Upper lobe of left lung (tissue), 6 donors: Measurements from ENCODE around the gene TCF7. TPM values are rescaled to one million over a fixed set of nuclear protein-coding genes. Genes with fewer than 3 reads are reported as not detected.

ENCODE experiments used
- ATAC-seq, 2 donors: fragments of 200-7000 bp; cut with Tn5 transposase; one replicate each; pipeline ENCODE4 v1.9.1; 2022; ENCODE audit warnings: mild to moderate bottlenecking in 2 of 2, moderate library complexity in 2 of 2; ENCODE audit not compliant: low FRiP score in 2 of 2
- DNase-seq, 2 donors: peaks; one replicate each; pipeline ENCODE4 v3.0.0-alpha.2; 2019 to 2020
- H3K27ac ChIP-seq, 4 donors: fragments of 200-600 bp; sonication (generic); one replicate each; pipeline ENCODE4 v1.5.1; 2016 to 2019
- H3K27me3 ChIP-seq, 4 donors: fragments of 200-600 bp; sonication (generic); one replicate each; pipeline ENCODE4 v1.5.1; 2017 to 2019
- H3K36me3 ChIP-seq, 4 donors: fragments of 200-600 bp; sonication (generic); one replicate each; pipeline ENCODE4 v1.5.1; 2016 to 2019
- H3K4me1 ChIP-seq, 4 donors: fragments of 200-600 bp; sonication (generic); one replicate each; pipeline ENCODE4 v1.5.1; 2018 to 2019
- H3K4me3 ChIP-seq, 4 donors: fragments of 200-600 bp; sonication (generic); one replicate each; pipeline ENCODE4 v1.5.1; 2017 to 2019; ENCODE audit warnings: mild to moderate bottlenecking in 2 of 4, moderate library complexity in 1 of 4
- H3K9me3 ChIP-seq, 4 donors: fragments of 200-600 bp; sonication (generic); one replicate each; pipeline ENCODE4 v1.5.1; 2018 to 2019
- EP300 ChIP-seq, 4 donors: sonication (generic); formaldehyde crosslinking; IDR thresholded peaks; one replicate each; pipeline ENCODE4 v1.5.1; 2017; ENCODE audit warnings: antibody characterized with exemption in 4 of 4, control low read depth in 2 of 4
- POLR2A ChIP-seq, 4 donors: fragments of 450-650 bp; IDR thresholded peaks; one replicate each; pipeline ENCODE4 v1.5.1; 2016 to 2017; ENCODE audit warnings: antibody characterized with exemption in 4 of 4, mild to moderate bottlenecking in 2 of 4
- POLR2AphosphoS5 ChIP-seq, 2 donors: sonication (generic); formaldehyde crosslinking; IDR thresholded peaks; one replicate each; pipeline ENCODE4 v1.5.1; 2017; ENCODE audit warnings: antibody characterized with exemption in 2 of 2
- WGBS, 2 donors: methylation state at CpG; one replicate each; pipeline ENCODE4 v1.1.5; 2017 to 2018; 5-methylcytosine and 5-hydroxymethylcytosine counted together
- total RNA-seq, 6 donors: library from RNA; depleted of rRNA in 4 of 6; stranded (reverse); fragments of >200 nt in 4 of 6; gene quantifications; one replicate each; pipeline versions ENCODE4 v1.1.0 to v1.2.1, GENCODE V29; 2016 to 2021
- TF ChIP-seq, protein P1 (sequence below), 6 experiments: fragments of 450-650 bp in 4 of 6; fragments of 200-600 bp in 2 of 6; sonication (generic) in 2 of 6; IDR thresholded peaks; one replicate each; pipeline ENCODE4 v1.5.1; 2016 to 2019; ENCODE audit warnings: antibody characterized with exemption in 6 of 6
- donor health status: DM: no; HTN: no; CAD: no; lungs with moderate emphysema.
- donor health status: DM: no; HTN: yes; CAD: no; lungs with severe emphysema.

TCF7 gene
- total RNA-seq, 6 donors from 2014 or later = 3.5 to 7.4 (median 5.8) TPM

DNA sequence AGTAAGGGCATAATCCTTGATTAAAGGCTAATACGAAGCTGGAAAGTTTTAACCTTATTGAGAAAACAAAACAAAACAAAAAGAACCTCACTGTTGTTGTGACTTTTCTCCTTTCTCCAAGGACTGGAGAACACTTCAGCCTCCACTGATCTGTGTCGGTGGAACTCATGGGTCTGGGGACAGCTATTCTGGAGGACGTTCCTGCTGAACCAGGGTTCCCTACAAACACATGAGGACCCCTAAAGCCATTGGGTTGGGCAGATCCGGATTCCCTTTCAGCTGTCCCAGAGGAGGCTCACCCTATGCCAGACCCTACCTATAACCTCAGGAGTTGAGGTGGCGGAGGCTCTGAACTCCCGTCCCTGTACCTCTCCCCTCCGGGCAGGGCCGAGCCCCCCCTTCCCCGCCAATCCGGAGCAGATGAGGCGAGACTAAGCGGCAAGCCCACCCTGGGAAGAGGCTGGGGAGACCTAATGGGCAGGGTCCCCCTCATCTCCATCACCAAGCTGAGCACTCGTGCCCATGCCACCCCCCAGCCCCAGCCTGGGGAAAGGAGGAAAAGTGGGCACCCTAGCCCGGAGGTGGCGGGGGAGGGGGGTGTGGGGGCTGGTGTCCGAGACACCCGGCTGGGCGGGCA, 1.6 kb upstream of the TCF7 start:
- TF ChIP-seq POLR2AphosphoS5 (IDR thresholded peaks at IDR 0.05) = no peak
- TF ChIP-seq, protein P1, sequence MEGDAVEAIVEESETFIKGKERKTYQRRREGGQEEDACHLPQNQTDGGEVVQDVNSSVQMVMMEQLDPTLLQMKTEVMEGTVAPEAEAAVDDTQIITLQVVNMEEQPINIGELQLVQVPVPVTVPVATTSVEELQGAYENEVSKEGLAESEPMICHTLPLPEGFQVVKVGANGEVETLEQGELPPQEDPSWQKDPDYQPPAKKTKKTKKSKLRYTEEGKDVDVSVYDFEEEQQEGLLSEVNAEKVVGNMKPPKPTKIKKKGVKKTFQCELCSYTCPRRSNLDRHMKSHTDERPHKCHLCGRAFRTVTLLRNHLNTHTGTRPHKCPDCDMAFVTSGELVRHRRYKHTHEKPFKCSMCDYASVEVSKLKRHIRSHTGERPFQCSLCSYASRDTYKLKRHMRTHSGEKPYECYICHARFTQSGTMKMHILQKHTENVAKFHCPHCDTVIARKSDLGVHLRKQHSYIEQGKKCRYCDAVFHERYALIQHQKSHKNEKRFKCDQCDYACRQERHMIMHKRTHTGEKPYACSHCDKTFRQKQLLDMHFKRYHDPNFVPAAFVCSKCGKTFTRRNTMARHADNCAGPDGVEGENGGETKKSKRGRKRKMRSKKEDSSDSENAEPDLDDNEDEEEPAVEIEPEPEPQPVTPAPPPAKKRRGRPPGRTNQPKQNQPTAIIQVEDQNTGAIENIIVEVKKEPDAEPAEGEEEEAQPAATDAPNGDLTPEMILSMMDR (IDR thresholded peaks at IDR 0.05) = no peak
- no peak for TF ChIP-seq POLR2A (IDR thresholded peaks at IDR 0.05)
- no peak for TF ChIP-seq EP300 (IDR thresholded peaks at IDR 0.05)
- Histone ChIP-seq H3K36me3 (no peaks in the 10 kb centered on the region), H3K9me3 (no peaks in the 10 kb centered on the region), H3K4me1 (peaks cover 7 to 25% (median 18%) of the 10 kb centered on the region in 4 donors), H3K27me3 (peaks cover 0 to 10% (median 4%) of the 10 kb centered on the region in 4 donors), H3K4me3 (no peak overlapping the region), H3K27ac (no peak overlapping the region)
- ATAC-seq = no peak
- no peak for DNase-seq
- 62 to 84% methylated on average over 4 to 15 of the region's 18 CpGs for WGBS, 2 donors

DNA sequence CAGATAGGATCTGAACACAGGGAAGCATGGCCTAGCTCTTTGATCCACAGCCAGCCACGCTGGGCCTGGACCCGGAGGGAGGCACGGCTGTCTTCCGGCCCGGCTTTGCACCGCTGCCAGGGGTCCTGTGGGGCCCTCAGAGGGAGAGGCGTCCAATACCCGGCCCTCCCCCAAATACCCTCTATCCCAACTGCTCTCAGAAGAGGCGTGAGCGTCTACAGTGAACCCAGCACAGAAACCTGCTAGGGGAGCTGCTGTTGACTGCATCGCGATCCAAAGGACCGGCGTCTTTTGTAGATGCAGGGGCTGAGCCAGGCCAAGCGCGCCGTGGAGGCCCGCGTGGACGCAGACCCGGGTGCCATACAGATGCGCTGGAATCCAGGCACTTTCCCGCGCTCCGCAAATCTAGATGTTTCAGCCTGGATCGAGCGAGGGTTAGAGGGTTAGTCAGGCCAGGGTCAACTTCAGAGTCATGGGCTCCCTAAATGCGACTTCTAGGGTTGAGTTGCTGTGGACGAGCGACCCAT, 1.1 kb upstream of the TCF7 start:
- Histone ChIP-seq H3K27ac (no peak overlapping the region), H3K9me3 (no peaks in the 10 kb centered on the region), H3K27me3 (peaks cover 0 to 10% (median 4%) of the 10 kb centered on the region in 4 donors), H3K36me3 (no peaks in the 10 kb centered on the region), H3K4me1 (peaks cover 7 to 25% (median 18%) of the 10 kb centered on the region in 4 donors), H3K4me3 (peak overlapping the region in 3 of 4 donors; percentile 57 to 66 (median 59))
- 23 to 69% methylated on average over 11 to 30 of the region's 30 CpGs for WGBS, 2 donors
- ATAC-seq (peak in 1 of 2 donors; percentile 0), DNase-seq (no peak)
- TF ChIP-seq EP300 (IDR thresholded peaks at IDR 0.05) (no peak), POLR2A (IDR thresholded peaks at IDR 0.05) (no peak)

DNA sequence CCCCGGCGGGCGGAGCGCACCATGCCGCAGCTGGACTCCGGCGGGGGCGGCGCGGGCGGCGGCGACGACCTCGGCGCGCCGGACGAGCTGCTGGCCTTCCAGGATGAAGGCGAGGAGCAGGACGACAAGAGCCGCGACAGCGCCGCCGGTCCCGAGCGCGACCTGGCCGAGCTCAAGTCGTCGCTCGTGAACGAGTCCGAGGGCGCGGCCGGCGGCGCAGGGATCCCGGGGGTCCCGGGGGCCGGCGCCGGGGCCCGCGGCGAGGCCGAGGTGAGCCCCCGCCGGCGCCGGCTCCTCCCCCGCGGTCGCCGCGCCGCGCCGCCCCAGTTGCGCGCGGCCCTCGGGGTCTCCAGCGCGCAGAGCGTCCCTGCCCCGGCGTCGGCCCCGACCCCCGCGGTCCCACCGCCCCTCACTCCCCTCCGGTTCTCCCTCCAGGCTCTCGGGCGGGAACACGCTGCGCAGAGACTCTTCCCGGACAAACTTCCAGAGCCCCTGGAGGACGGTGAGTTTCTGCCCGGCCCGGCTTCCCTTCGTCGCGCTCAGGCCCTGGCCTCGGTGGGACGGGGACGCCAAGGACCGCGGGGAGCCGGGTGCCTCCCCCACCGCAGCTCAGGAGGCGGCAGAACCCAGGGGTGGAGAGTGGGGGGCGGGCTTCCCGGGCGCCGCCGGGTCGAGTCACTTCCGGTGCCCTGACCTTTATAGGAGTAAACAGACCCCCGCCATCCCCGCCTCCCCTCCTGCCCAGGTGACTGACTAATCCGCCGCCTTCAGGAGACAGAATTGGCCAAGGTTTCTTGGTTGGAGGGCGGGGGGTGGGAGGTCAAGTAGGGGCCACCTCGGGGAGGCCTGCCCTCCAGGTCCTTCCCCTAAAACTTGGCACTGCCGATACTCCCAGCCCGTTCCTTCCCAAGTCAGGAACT, 665 bp downstream of the TCF7 start:
- WGBS, 2 donors = 14 to 40% methylated on average over 2 to 11 of the region's 110 CpGs
- H3K27me3 ChIP-seq = peaks cover 0 to 10% (median 4%) of the 10 kb centered on the region in 4 donors
- no peak for ATAC-seq

DNA sequence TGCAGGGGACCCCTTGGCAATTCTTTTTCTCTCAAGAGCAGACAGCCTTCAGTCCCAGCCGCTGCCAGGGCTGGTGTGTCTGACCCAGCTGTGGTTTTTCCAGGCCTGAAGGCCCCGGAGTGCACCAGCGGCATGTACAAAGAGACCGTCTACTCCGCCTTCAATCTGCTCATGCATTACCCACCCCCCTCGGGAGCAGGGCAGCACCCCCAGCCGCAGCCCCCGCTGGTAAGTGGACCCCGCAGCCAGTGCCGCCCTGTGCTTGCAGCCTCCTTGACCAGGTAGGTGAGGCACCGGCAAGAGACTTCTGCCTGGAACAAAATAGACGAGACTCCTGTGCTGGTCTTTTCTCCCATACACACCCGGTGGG, 1.3 kb downstream of the TCF7 start:
- DNase-seq (no peak), ATAC-seq (no peak)
- H3K4me1 ChIP-seq = peaks cover 7 to 25% (median 18%) of the 10 kb centered on the region in 4 donors
- H3K36me3 ChIP-seq = no peaks in the 10 kb centered on the region
- peak overlapping the region in 3 of 4 donors; percentile 57 to 66 (median 59) for H3K4me3 ChIP-seq
- H3K9me3 ChIP-seq = no peaks in the 10 kb centered on the region
- 63 to 79% methylated on average over 6 to 13 of the region's 13 CpGs for WGBS, 2 donors
- H3K27me3 ChIP-seq = peaks cover 0 to 10% (median 4%) of the 10 kb centered on the region in 4 donors
- TF ChIP-seq POLR2A (IDR thresholded peaks at IDR 0.05) = no peak
- TF ChIP-seq, protein P1 (IDR thresholded peaks at IDR 0.05) = no peak
- peak overlapping the region in 3 of 4 donors; percentile 38 to 76 (median 69) for H3K27ac ChIP-seq

More for the DNA sequence above, 665 bp downstream of the TCF7 start:
- H3K36me3 ChIP-seq = no peaks in the 10 kb centered on the region
- peak; percentile 36 to 88 for DNase-seq
- peaks cover 7 to 25% (median 18%) of the 10 kb centered on the region in 4 donors for H3K4me1 ChIP-seq
- H3K27ac ChIP-seq = peak overlapping the region in 3 of 4 donors; percentile 38 to 76 (median 69)
- no peaks in the 10 kb centered on the region for H3K9me3 ChIP-seq
- TF ChIP-seq EP300 (IDR thresholded peaks at IDR 0.05) = no peak
- TF ChIP-seq, protein P1 (IDR thresholded peaks at IDR 0.05) = peak in 1 of 6 experiments; percentile 4
- H3K4me3 ChIP-seq = peak overlapping the region; percentile 24 to 66 (median 58)

DNA sequence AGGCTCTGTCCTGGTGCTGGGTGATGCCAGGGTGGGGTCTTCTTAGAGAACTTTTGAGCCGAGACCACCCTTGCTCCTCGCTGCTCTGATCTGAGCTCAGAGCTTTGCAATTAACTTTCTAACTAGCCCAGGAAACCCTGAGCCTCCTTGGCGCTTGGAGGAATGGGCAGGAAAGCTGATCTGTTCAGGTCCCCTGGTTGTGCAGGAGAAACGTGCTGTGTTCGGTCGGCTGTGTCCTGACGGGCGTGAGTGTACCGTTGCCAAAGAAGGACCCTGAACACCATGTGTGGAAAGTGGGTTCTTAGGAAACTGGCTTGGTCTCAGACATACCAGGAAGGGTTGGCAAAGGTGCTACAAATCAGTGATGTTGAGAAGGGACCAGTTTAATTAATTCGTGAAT, 1.8 kb downstream of the TCF7 start:
- Histone ChIP-seq H3K4me1 (peaks cover 7 to 25% (median 18%) of the 10 kb centered on the region in 4 donors), H3K4me3 (peak overlapping the region in 1 of 4 donors; percentile 59), H3K36me3 (no peaks in the 10 kb centered on the region), H3K27me3 (peaks cover 0 to 10% (median 4%) of the 10 kb centered on the region in 4 donors), H3K27ac (peak overlapping the region in 2 of 4 donors; percentile 38 to 76), H3K9me3 (no peaks in the 10 kb centered on the region)
- DNase-seq (no peak), ATAC-seq (no peak)
- TF ChIP-seq POLR2A (IDR thresholded peaks at IDR 0.05) = no peak
- TF ChIP-seq, protein P1 (IDR thresholded peaks at IDR 0.05) = no peak
- TF ChIP-seq EP300 (IDR thresholded peaks at IDR 0.05) = no peak
- no peak for TF ChIP-seq POLR2AphosphoS5 (IDR thresholded peaks at IDR 0.05)
- WGBS, 2 donors = 89 to 95% methylated on average over 7 to 10 of the region's 10 CpGs
